IPS-NIHi7 (cell line): ENCODE data around the gene HMCN2.

Experiments used
- DNase-seq: peaks from one replicate; pipeline ENCODE4 v3.0.0; 2012; ENCODE audit warnings: mixed read lengths; ENCODE audit errors: extremely low spot score

The HMCN2 gene

GRCh38 chr9:130465383-130466096 is 200.0 kb downstream of the HMCN2 start:
- no peak for DNase-seq

DNA sequence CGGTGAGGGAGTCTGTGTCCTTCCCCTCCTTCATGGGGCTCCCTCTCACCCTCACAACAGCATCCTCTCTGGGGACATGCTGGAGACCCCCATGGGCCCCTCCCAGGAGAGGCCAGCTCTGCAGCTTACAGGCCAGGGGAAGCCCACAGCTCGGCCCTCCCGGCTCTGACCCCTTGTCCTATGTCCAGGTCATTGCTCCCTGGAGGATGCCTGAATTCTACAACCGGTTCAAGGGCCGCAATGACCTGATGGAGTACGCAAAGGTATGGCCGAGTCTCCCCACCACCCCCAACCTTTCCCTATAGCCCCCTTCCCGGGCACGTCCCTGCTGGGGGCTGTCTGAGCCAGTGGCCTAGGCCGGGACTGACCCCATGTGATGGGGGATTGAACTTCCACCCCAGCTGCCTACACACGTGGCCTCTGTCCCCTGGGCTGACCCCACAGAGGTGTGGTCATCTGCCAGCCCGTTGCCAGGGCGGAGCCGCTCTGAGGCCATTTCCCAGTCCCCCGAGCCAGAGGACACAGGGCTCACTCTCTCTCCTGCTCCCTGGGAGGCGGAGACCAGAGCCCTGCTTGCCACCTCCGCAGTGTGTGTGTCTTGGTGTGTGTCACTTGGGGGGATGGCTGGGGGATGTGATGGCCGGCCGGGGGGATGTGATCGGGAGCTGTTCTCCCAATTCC is 201.1 kb downstream of the HMCN2 start:
- no peak for DNase-seq

DNA sequence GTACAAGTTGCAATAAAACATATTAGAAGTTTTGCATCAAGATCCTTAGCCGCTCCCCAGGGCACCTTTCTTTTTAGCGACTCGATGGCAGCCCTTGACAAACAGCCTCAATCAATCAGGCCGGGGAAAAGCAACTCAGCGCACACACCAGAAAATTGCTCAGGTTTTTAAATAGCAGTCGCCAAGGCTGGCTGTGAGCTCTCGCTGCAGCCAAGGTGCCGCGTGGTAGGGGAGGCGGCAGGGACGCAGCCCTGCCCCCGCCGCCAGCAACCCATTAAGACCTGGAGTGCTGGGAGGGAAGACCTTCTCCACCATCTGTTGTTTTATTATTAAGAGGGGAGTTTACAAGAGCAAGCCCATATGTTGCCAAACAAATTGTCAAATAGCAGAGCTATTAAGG is 201.8 kb downstream of the HMCN2 start:
- DNase-seq, result no peak

- no peak for DNase-seq
Measured at GRCh38 chr9:130468566-130468965, 203.0 kb downstream of the HMCN2 start.

DNA sequence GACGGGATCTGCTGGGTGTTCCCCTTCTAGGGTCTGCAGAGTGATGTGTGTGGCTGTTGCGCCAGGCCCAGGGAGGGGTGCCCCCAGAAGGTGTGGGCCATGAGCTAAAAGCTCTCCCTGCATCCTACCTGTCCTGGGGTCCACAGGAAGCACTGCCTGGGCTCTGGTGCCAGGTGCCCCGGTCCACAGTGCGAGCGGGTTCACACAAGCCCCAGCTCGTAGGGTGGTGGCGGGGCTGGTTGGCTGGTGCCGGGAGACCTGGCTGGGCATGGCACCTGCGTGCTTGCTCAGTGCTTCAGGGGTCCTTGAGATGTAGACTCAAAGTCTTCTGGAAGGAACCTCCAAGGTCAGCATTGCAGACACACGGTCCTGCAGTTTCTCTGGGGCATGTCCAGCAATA is 204.7 kb downstream of the HMCN2 start:
- no peak for DNase-seq

- DNase-seq, result no peak
Measured at GRCh38 chr9:130470950-130471349, 205.4 kb downstream of the HMCN2 start.

GRCh38 chr9:130471411-130472183 is 206.0 kb downstream of the HMCN2 start:
- DNase-seq, result no peak

- DNase-seq, result no peak
Measured at GRCh38 chr9:130472184-130472705, 206.7 kb downstream of the HMCN2 start.

DNA sequence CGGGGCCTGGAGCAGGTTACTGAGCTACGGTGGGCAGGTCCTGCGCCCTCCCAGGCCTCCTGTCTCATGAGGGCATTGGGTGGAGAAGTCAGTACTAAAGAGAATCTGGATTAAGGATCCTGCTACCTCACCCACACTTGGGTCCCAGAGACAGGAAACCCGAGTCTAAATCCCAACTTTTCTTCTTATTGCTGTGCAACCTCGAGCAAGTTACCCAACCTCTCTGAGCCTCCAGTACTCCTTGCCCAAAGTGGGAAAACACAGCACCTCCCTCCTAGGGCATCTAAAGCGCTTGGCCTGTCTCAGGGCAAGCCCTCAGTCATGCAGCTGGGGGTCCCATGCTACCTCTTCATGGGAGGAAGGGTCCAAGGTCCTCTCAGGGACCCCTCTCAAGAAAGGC is 207.4 kb downstream of the HMCN2 start:
- no peak for DNase-seq

GRCh38 chr9:130473566-130473965 is 208.0 kb downstream of the HMCN2 start:
- no peak for DNase-seq

DNA sequence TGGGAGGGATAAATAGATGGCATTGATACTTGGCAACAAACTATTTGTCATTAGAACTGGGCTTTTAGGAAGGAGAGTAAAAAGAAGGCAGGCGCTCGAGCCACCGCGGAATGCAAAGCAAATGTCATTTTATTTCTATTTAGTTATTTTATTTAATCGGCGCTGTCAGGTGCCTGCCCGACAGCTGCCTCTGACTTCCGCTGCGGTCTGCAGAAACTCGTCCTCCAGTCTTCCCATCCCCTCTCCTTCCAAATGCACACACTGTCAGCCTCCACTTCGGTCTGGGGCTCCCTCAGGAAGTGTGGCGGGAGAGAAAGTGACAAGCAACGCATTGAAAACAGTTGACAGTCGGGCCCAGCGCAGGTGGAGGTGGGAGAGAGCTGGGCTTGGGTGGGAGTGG is 208.5 kb downstream of the HMCN2 start:
- DNase-seq, result no peak

DNA sequence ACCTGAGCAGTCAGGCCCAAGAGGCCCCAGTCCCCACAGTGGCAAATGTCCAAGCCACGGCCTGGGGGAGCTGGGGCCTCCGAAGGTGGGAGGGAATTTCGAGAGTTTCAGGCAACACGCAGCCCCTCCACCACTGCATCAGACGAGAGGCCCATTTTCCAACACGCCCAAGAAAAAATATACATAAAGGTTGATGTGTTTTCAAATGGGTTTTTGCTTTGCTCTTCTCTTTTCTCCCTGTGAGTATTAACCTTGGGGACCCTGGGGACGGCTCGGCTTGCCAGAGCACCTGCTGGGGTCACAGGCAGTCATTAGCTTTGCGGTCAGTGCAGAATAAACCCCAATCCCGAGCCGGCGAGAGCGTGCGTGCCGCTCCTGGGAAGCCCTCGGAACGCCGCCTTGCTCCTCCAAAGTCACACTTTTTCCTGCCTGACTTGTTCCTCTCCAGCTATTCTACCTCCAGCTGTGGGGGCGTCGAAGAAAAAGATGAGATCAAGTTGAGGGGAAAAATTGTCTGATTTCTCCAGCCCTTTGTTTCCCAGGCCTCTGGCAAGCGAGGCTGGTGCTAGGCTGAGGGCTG is 210.7 kb downstream of the HMCN2 start:
- no peak for DNase-seq

DNA sequence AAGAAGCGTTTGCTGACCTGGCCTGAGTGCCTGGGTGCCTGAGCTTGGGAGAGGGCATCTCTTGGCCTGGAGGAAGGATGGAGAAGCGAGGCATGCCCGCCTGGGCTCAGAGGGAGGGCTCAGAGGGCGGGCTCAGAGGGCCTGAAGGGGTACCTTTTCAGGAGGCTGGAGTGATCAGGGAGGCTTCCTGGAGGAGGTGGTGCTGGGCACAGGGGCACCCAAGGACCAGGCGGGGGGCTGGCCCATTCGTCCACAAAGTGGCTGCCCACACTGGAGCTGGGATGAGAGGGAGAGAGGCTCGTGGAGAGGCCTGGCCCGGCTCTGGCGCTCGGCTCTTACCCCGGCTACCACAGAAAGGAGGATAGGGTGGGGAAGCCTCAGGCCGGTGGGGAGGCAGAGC is 212.0 kb downstream of the HMCN2 start:
- DNase-seq, result no peak

- no peak for DNase-seq
Measured at GRCh38 chr9:130478152-130478551, 212.6 kb downstream of the HMCN2 start.

DNA sequence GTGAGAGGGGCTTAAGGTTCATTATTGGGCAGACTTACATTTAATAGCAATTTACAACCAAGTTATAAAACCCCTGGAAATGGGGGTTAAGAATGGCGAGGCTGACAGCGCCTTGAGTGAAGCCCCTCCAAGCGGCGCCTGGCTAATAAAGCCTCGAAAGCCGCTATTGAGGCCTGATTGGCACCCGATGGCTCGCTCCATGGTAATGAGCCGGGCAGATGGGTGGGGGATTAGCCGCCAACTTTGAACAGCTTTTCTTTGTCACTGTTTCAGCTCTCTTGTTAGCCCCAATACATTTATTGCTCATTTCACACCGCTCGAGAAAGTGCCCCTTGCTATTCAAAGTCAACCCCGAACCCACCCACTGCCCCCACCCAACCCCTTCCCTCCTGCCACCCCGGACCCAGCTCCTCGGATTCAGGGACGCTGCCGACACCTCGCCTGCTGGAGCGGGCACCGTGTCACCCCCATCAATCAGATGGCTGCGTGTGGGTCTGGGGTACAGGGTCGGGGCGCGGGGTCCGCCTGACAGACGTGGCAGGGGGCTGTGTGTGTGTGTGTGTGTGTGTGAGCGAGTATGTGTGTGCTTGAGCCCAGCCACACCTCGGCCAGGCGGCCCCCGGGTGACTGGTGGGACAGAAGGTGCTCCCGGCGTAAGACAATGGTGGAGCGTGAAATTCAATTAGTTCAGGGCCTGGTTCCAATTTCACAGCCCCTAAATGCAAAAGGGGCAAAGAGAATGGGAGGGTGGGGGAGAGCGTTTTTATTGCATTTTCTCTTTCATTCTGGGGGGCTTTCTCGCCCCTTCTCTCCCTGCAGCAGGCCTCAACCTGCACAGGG is 213.4 kb downstream of the HMCN2 start:
- DNase-seq, result no peak

GRCh38 chr9:130479587-130479986 is 214.0 kb downstream of the HMCN2 start:
- no peak for DNase-seq

- DNase-seq, result peak; percentile 84
Measured at GRCh38 chr9:130480673-130481072, 215.1 kb downstream of the HMCN2 start.

GRCh38 chr9:130482463-130482862 is 216.9 kb downstream of the HMCN2 start:
- no peak for DNase-seq

DNA sequence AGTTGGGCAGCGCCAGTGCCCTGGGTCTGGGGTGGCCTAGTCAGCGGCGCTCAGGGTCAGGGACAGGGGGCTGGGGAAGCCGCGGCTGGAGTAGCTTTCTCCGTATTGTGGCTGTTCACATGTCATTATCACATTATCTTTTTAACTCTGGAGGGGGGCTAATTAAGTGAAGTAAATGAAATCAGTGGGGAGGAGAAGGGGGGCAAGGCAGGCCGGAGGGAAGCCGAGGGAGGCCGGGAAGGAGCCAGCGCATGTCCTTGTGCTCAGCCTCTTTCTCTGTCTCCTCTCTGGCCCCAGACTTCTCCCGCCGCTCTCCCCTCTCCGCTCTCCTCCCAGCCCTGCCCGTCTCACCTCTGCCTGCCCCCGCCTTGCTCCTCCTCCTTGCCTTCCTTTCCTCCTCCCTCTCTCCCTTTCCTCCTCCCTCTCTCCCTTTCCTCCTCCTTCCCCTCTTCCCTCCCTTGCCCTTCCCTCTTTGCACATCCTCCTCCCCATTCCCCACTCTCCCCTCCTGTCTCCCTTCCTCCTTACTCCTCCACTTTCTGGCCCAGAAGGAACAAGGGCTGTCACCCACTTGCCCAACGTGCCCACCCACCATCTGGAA is 217.9 kb downstream of the HMCN2 start:
- DNase-seq, result peak; percentile 50
